ENCODE data around the gene DLGAP1. TPM values are rescaled to one million over a fixed set of nuclear protein-coding genes. Genes with fewer than 3 reads are reported as not detected.

Gene DLGAP1
- total and polyA plus RNA-seq, 2 of the 13 experiments (the other 11 are each of a cell fraction or from before 2014, with no cell fraction given): 0.01 TPM; not detected in 1

GRCh38 chr18:3669376-3669775 lies 785.7 kb downstream of the DLGAP1 start:
- POLR2A ChIA-PET: interaction anchor here (1.2 kb wide), 1 partner anchor 386 kb away, joined by 3 read pairs; no protein-coding TSS in a partner anchor
- intact Hi-C loops (cut with micrococcal nuclease; ENCODE audit: unreplicated experiment) (loop anchor here (5.0 kb wide), 1 partner anchor 372 kb away; no protein-coding TSS in a partner anchor), in situ Hi-C loops (cut with HindIII; ENCODE audit: extremely low pct_ligation_motif_present, low pct_unique_long_range_greater_than_20kb) (loop anchor here (5.0 kb wide), 3 partner anchors 77 to 387 kb away; partner anchors contain the start of gene TGIF1)
- FAIRE-seq: no peak
- CTCF ChIA-PET (ENCODE audit: low intra/inter-chr PET ratio, low total read pairs): no interaction called here
- H4K20me1 ChIP-seq (ENCODE audit: insufficient read depth, low read length): no peaks in the 10 kb centered on the region
- no peak overlapping the region for H3K4me3 ChIP-seq (replicated peaks in 1 of 3; ENCODE audit: insufficient read depth in 1 of 3, low read depth in 2 of 3, low read length in 3 of 3)
- no peaks in the 10 kb centered on the region for H3K79me2 ChIP-seq (ENCODE audit: insufficient read depth, low read length)
- peaks cover 57% of the 10 kb centered on the region for H3K4me1 ChIP-seq (ENCODE audit: insufficient read depth, low read length)
- H2AFZ ChIP-seq (ENCODE audit: low read length): no peak overlapping the region
- H3K9me3 ChIP-seq (ENCODE audit: low read length): no peaks in the 10 kb centered on the region
- TF ChIP-seq ZNF597 (CRISPR knock-in tag; IDR thresholded peaks at IDR 0.05) (no peak), NAIF1 (CRISPR knock-in tag; IDR thresholded peaks at IDR 0.05; ENCODE audit: borderline replicate concordance) (no peak), ZNF329 (CRISPR knock-in tag; IDR thresholded peaks at IDR 0.05; ENCODE audit: low read depth) (no peak), ZNF572 (CRISPR knock-in tag; IDR thresholded peaks at IDR 0.05) (no peak), CSRNP1 (CRISPR knock-in tag; IDR thresholded peaks at IDR 0.05) (no peak), REPIN1 (CRISPR knock-in tag; IDR thresholded peaks at IDR 0.05; ENCODE audit: borderline replicate concordance, low read depth) (no peak), KDM4B (CRISPR knock-in tag; IDR thresholded peaks at IDR 0.05) (no peak), CENPBD1 (CRISPR knock-in tag; IDR thresholded peaks at IDR 0.05; ENCODE audit: borderline replicate concordance, low read depth) (no peak), ZNF891 (CRISPR knock-in tag; IDR thresholded peaks at IDR 0.05) (no peak), NR2C2 (CRISPR knock-in tag; IDR thresholded peaks at IDR 0.05; ENCODE audit: borderline replicate concordance) (no peak), E2F1 (CRISPR knock-in tag; IDR thresholded peaks at IDR 0.05) (no peak), ZNF841 (CRISPR knock-in tag; IDR thresholded peaks at IDR 0.05; ENCODE audit: borderline replicate concordance) (no peak), EP300 (IDR thresholded peaks at IDR 0.05; ENCODE audit: low read depth in 2 of 2, low read length in 2 of 2) (no peak), EP300 (CRISPR knock-in tag; IDR thresholded peaks at IDR 0.05; ENCODE audit: borderline replicate concordance) (no peak), MYPOP (CRISPR knock-in tag; IDR thresholded peaks at IDR 0.05) (no peak), FOXP4 (CRISPR knock-in tag; IDR thresholded peaks at IDR 0.05) (no peak), TMF1 (CRISPR knock-in tag; IDR thresholded peaks at IDR 0.05; ENCODE audit: low read depth) (no peak)
- H3K9ac ChIP-seq (ENCODE audit: insufficient read depth, low read depth, low read length): no peak overlapping the region
- no TSS peak for BruUV-seq (replicated peaks)
- no peak for ATAC-seq
- no peak overlapping the region for H3K27ac ChIP-seq (ENCODE audit: extremely low read length, insufficient read depth, low read length)
- H3K4me2 ChIP-seq (ENCODE audit: low read depth, low read length): no peak overlapping the region
- 93% methylated on average over 17 of the region's 17 CpGs for WGBS (ENCODE audit: low lambda C conversion rate)
- no peak for DNase-seq (ENCODE audit: low spot score)
- no peaks in the 10 kb centered on the region for H3K36me3 ChIP-seq (replicated peaks in 1 of 2; ENCODE audit: control insufficient read depth in 1 of 2, insufficient read depth in 2 of 2, low read length in 2 of 2)
- no peaks in the 10 kb centered on the region for H3K27me3 ChIP-seq (ENCODE audit: control insufficient read depth in 1 of 2, insufficient read depth in 2 of 2, low read length in 2 of 2)

All from HepG2 (cell line).